ENCODE data around the gene FXYD5. TPM values are rescaled to one million over a fixed set of nuclear protein-coding genes. Genes with fewer than 3 reads are reported as not detected.

The FXYD5 gene
- total and polyA plus RNA-seq, 2 donors (not counting 1 experiment from before 2014, with no cell fraction given), result 310 to 390 TPM

DNA sequence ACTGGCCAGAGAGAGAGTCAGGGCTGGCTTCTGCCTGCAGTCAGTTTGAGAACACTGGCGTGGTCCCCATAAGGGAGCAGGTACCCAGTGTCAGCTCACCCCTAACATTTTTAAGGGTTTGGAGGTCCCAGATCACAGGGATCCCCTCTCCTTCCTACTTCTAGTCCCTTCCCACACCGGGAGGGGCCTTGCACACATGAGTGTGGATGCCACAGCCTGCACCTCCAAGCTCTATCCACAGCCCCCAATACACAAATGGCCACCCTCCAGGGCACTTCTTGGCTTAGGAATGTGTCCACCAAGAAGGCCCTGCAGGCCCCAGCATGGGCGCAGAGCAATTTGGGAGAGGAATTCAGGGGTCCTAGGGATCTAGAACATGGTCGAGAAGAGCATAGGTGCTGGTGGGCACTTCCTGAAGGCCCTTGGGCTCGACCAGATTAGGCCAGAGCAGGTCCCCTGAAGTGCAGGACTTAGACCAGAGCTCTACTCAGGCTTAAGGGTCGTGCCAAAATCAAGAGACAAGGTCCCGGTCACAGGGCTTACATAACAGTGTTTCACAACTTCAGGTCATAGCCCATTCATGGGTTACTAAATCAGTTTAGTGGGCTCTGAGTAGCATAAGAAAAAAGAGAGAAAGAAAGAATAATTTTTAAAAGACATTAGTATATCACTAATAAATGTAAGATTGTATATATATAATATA is 16.0 kb downstream of the FXYD5 start:
- 91% methylated on average over 5 of the region's 7 CpGs for WGBS (ENCODE audit: insufficient coverage)
- peaks cover 0 to 8% (median 0%) of the 10 kb centered on the region in 3 donors for H3K9me3 ChIP-seq (ENCODE audit: control extremely low read depth in 1 of 3, control insufficient read depth in 2 of 3, insufficient read depth in 1 of 3, low read length in 2 of 3)
- Mint-ChIP-seq H3K27ac (no peak overlapping the region), H3K27me3 (no peaks in the 10 kb centered on the region), H3K9me3 (ENCODE audit: insufficient read depth) (no peaks in the 10 kb centered on the region), H3K4me1 (peaks cover 32% of the 10 kb centered on the region), H3K4me3 (no peak overlapping the region)
- CTCF ChIA-PET, result no interaction called here
- no peaks in the 10 kb centered on the region for H3K27me3 ChIP-seq (replicated peaks in 1 of 4; ENCODE audit: control extremely low read depth in 1 of 4, control insufficient read depth in 3 of 4, insufficient read depth in 4 of 4, low read length in 3 of 4)
- no peak overlapping the region for H2AFZ ChIP-seq (ENCODE audit: insufficient read depth, low read depth, low read length, poor library complexity, severe bottlenecking)
- no peak overlapping the region for H3K4me3 ChIP-seq (ENCODE audit: control extremely low read depth in 1 of 5, extremely low read depth in 1 of 5, insufficient read depth in 1 of 5, low read depth in 2 of 5, low read length in 4 of 5)
- peaks cover 21 to 25% of the 10 kb centered on the region in 2 donors for H3K4me1 ChIP-seq (ENCODE audit: control insufficient read depth in 2 of 2, insufficient read depth in 2 of 2, low read length in 2 of 2)
- peak overlapping the region in 1 of 2 donors; percentile 30 for H3K27ac ChIP-seq (ENCODE audit: low read length in 2 of 2)
- intact Hi-C loops (cut with micrococcal nuclease), result no loop called here
- POLR2A ChIA-PET, result no interaction called here
- ATAC-seq (ENCODE audit: low read depth) (no peak), DNase-seq (no peak)
- TF ChIP-seq EZH2 (IDR thresholded peaks at IDR 0.05; ENCODE audit: borderline replicate concordance, insufficient read depth, low read depth, low read length, poor library complexity, severe bottlenecking), result no peak
- TF ChIP-seq, protein P1, sequence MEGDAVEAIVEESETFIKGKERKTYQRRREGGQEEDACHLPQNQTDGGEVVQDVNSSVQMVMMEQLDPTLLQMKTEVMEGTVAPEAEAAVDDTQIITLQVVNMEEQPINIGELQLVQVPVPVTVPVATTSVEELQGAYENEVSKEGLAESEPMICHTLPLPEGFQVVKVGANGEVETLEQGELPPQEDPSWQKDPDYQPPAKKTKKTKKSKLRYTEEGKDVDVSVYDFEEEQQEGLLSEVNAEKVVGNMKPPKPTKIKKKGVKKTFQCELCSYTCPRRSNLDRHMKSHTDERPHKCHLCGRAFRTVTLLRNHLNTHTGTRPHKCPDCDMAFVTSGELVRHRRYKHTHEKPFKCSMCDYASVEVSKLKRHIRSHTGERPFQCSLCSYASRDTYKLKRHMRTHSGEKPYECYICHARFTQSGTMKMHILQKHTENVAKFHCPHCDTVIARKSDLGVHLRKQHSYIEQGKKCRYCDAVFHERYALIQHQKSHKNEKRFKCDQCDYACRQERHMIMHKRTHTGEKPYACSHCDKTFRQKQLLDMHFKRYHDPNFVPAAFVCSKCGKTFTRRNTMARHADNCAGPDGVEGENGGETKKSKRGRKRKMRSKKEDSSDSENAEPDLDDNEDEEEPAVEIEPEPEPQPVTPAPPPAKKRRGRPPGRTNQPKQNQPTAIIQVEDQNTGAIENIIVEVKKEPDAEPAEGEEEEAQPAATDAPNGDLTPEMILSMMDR (IDR thresholded peaks at IDR 0.05), result no peak
- no peak overlapping the region for H3K4me2 ChIP-seq (replicated peaks; ENCODE audit: low read depth, low read length, poor library complexity, severe bottlenecking)
- no peaks in the 10 kb centered on the region for H3K79me2 ChIP-seq (ENCODE audit: control insufficient read depth, insufficient read depth, low read length)
- no peak overlapping the region for H3K9ac ChIP-seq (ENCODE audit: low read length)
- H4K20me1 ChIP-seq (ENCODE audit: control insufficient read depth, insufficient read depth, low read length, poor library complexity, severe bottlenecking), result no peaks in the 10 kb centered on the region
- peaks cover 0 to 38% of the 10 kb centered on the region in 2 experiments for H3K36me3 ChIP-seq (replicated peaks in 1 of 2; ENCODE audit: control extremely low read depth in 1 of 2, control insufficient read depth in 1 of 2, extremely low read depth in 1 of 2, insufficient read depth in 2 of 2, low read length in 1 of 2)

DNA sequence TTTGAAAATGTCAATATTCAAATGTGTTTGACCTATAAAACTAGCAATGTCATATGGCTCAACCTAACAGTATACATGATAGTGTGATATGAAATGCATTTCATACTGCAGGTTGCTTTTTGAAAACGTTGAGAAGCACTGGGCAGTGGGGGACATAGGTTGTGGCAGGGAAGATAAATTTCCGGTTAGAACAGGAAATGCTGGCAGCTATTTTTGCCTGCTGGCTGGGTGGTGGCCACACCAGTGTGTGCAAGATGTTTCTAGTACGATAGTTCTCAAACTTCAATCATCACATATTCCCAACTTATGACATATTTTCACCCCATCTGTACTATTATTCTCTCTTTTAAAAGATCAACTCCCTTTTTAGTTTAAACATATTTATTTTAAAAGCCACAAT is 17.2 kb downstream of the FXYD5 start:
- Mint-ChIP-seq H3K27ac (peak overlapping the region; percentile 72), H3K4me3 (no peak overlapping the region), H3K4me1 (peaks cover 21% of the 10 kb centered on the region), H3K27me3 (no peaks in the 10 kb centered on the region), H3K9me3 (ENCODE audit: insufficient read depth) (no peaks in the 10 kb centered on the region)
- Histone ChIP-seq H3K36me3 (replicated peaks in 1 of 2; ENCODE audit: control extremely low read depth in 1 of 2, control insufficient read depth in 1 of 2, extremely low read depth in 1 of 2, insufficient read depth in 2 of 2, low read length in 1 of 2) (peaks cover 0 to 26% of the 10 kb centered on the region in 2 experiments), H2AFZ (ENCODE audit: insufficient read depth, low read depth, low read length, poor library complexity, severe bottlenecking) (no peak overlapping the region), H4K20me1 (ENCODE audit: control insufficient read depth, insufficient read depth, low read length, poor library complexity, severe bottlenecking) (no peaks in the 10 kb centered on the region), H3K4me1 (ENCODE audit: control insufficient read depth in 2 of 2, insufficient read depth in 2 of 2, low read length in 2 of 2) (peaks cover 13 to 15% of the 10 kb centered on the region in 2 donors), H3K4me3 (ENCODE audit: control extremely low read depth in 1 of 5, extremely low read depth in 1 of 5, insufficient read depth in 1 of 5, low read depth in 2 of 5, low read length in 4 of 5) (no peak overlapping the region), H3K9ac (ENCODE audit: low read length) (no peak overlapping the region), H3K9me3 (ENCODE audit: control extremely low read depth in 1 of 3, control insufficient read depth in 2 of 3, insufficient read depth in 1 of 3, low read length in 2 of 3) (peaks cover 0 to 4% (median 0%) of the 10 kb centered on the region in 3 donors), H3K4me2 (replicated peaks; ENCODE audit: low read depth, low read length, poor library complexity, severe bottlenecking) (no peak overlapping the region), H3K79me2 (ENCODE audit: control insufficient read depth, insufficient read depth, low read length) (no peaks in the 10 kb centered on the region), H3K27me3 (replicated peaks in 1 of 4; ENCODE audit: control extremely low read depth in 1 of 4, control insufficient read depth in 3 of 4, insufficient read depth in 4 of 4, low read length in 3 of 4) (no peaks in the 10 kb centered on the region), H3K27ac (ENCODE audit: low read length in 2 of 2) (peak overlapping the region; percentile 45 to 47)
- CTCF ChIA-PET, result interaction anchor here (1.2 to 1.6 kb wide), 2 partner anchors 18 to 29 kb away, joined by 5 to 6 read pairs; partner anchors contain the start of genes FXYD5 and FXYD7
- POLR2A ChIA-PET, result interaction anchor here (1.3 kb wide), 1 partner anchor 45 kb away, joined by 8 read pairs; no protein-coding TSS in a partner anchor
- TF ChIP-seq, protein P1 (IDR thresholded peaks at IDR 0.05), result no peak
- TF ChIP-seq EZH2 (IDR thresholded peaks at IDR 0.05; ENCODE audit: borderline replicate concordance, insufficient read depth, low read depth, low read length, poor library complexity, severe bottlenecking), result no peak
- no peak for ATAC-seq (ENCODE audit: low read depth)
- no peak for DNase-seq
- intact Hi-C loops (cut with micrococcal nuclease), result no loop called here
- WGBS (ENCODE audit: insufficient coverage), result 6% methylated on average over 3 of the region's 3 CpGs

Measured in B cell (primary cell).